Activated T-helper 1 cell treated with Interleukin-2 at 50 U/mL for 16 hours (primary cell): ENCODE results near the gene TREML4.
"Not testable (repeated sequence)": the region's sequence is repeated elsewhere in the genome, so short reads cannot be mapped to it uniquely, and the experiment has no call there.

Experiments
- DNase-seq: peaks from one replicate; pipeline ENCODE4 v3.0.0-alpha.2; 2020; ENCODE audit warnings: low read depth

TREML4 gene

GRCh38 chr6:41204156-41204555 is 24.0 kb upstream of the TREML4 start:
- no peak for DNase-seq

GRCh38 chr6:41208439-41209106 is 19.6 kb upstream of the TREML4 start:
- DNase-seq = no peak

- DNase-seq = no peak
These were observed 18.4 kb upstream of the TREML4 start for GRCh38 chr6:41209547-41210320.

- no peak for DNase-seq
These were observed 13.4 kb upstream of the TREML4 start for GRCh38 chr6:41214559-41215238.

GRCh38 chr6:41215777-41216176 is 12.4 kb upstream of the TREML4 start:
- no peak for DNase-seq

GRCh38 chr6:41216616-41217015 is 11.5 kb upstream of the TREML4 start:
- DNase-seq = no peak

- no peak for DNase-seq
These were observed 6.1 kb upstream of the TREML4 start for GRCh38 chr6:41222045-41222444.

- DNase-seq = no peak
These were observed 5.6 kb upstream of the TREML4 start for GRCh38 chr6:41222513-41222912.

GRCh38 chr6:41224800-41225199 is 3.3 kb upstream of the TREML4 start:
- DNase-seq = no peak

- DNase-seq = no peak
These were observed 1.4 kb upstream of the TREML4 start for GRCh38 chr6:41226752-41227151.

GRCh38 chr6:41228616-41229015 is 467 bp downstream of the TREML4 start:
- no peak for DNase-seq

GRCh38 chr6:41229721-41230120 is 1.6 kb downstream of the TREML4 start:
- DNase-seq = no peak

GRCh38 chr6:41231246-41231645 is 3.1 kb downstream of the TREML4 start:
- no peak for DNase-seq

- no peak for DNase-seq
These were observed 4.5 kb downstream of the TREML4 start for GRCh38 chr6:41232667-41233066.

GRCh38 chr6:41236276-41236675 is 8.1 kb downstream of the TREML4 start:
- no peak for DNase-seq

- no peak for DNase-seq
These were observed 9.0 kb downstream of the TREML4 start for GRCh38 chr6:41237128-41237527.

GRCh38 chr6:41239467-41240159 is 11.5 kb downstream of the TREML4 start:
- no peak for DNase-seq

GRCh38 chr6:41246529-41246928 is 18.4 kb downstream of the TREML4 start:
- DNase-seq = not testable (repeated sequence)

GRCh38 chr6:41247288-41247865 is 19.2 kb downstream of the TREML4 start:
- no peak for DNase-seq

- DNase-seq = no peak
These were observed 19.9 kb downstream of the TREML4 start for GRCh38 chr6:41247882-41248705.
